HepG2 (cell line): ENCODE results near the gene POGK. TPM values are rescaled to one million over a fixed set of nuclear protein-coding genes. Genes with fewer than 3 reads are reported as not detected.
A peak's percentile ranks its signal among the peaks of the same experiment; 100 is the strongest.

ENCODE experiments used
- ATF7-NPFF ChIP-seq: sonication (generic); formaldehyde crosslinking; IDR thresholded peaks from 2 replicates; pipeline ENCODE4 v1.8.1; 2023; ENCODE audit warnings: mild to moderate bottlenecking, low read depth, missing genetic modification reagents, moderate library complexity
- BCL6 ChIP-seq: IDR thresholded peaks from 2 replicates; pipeline ENCODE4 v1.6.1; 2016; ENCODE audit warnings: missing genetic modification reagents, missing compliant biosample characterization
- MED8 ChIP-seq: sonication (generic); formaldehyde crosslinking; IDR thresholded peaks from 2 replicates; pipeline ENCODE4 v1.8.1; 2023; ENCODE audit warnings: mild to moderate bottlenecking, missing genetic modification reagents; ENCODE audit not compliant: insufficient replicate concordance
- PCBP2 ChIP-seq: fragments of 200-400 bp; formaldehyde crosslinking; optimal IDR thresholded peaks from 2 replicates; pipeline ENCODE3; 2018; ENCODE audit warnings: low read length, low read depth; ENCODE audit not compliant: poor library complexity, severe bottlenecking
- POGK ChIP-seq: sonication (generic); formaldehyde crosslinking; conservative IDR thresholded peaks from 2 replicates; pipeline ENCODE4 v1.8.0; 2022; ENCODE audit warnings: mild to moderate bottlenecking, moderate library complexity, missing genetic modification reagents
- PRDM10 ChIP-seq: sonication (generic); formaldehyde crosslinking; IDR thresholded peaks from 2 replicates; pipeline ENCODE4 v1.4.0; 2020; ENCODE audit warnings: low read depth, missing genetic modification reagents
- SALL2 ChIP-seq: sonication (generic); formaldehyde crosslinking; IDR thresholded peaks from 2 replicates; pipeline ENCODE4 v1.8.1; 2023; ENCODE audit warnings: mild to moderate bottlenecking, missing genetic modification reagents, inconsistent platforms
- THAP9 ChIP-seq: sonication (generic); formaldehyde crosslinking; IDR thresholded peaks from 2 replicates; pipeline ENCODE4; 2020; ENCODE audit warnings: missing genetic modification reagents, mild to moderate bottlenecking, borderline replicate concordance
- ZBTB7A ChIP-seq: sonication (generic); formaldehyde crosslinking; IDR thresholded peaks from 2 replicates; pipeline ENCODE4 v1.8.0; 2022; ENCODE audit warnings: mild to moderate bottlenecking, missing genetic modification reagents
- ZMYM2 ChIP-seq: sonication (generic); formaldehyde crosslinking; IDR thresholded peaks from 2 replicates; pipeline ENCODE4 v1.8.0; 2022; ENCODE audit warnings: mild to moderate bottlenecking, missing genetic modification reagents
- ZNF138 ChIP-seq: sonication (generic); formaldehyde crosslinking; IDR thresholded peaks from 2 replicates; pipeline ENCODE4 v1.5.0; 2020; ENCODE audit warnings: mild to moderate bottlenecking, low read depth, missing genetic modification reagents
- ZNF431 ChIP-seq: sonication (generic); formaldehyde crosslinking; IDR thresholded peaks from 2 replicates; pipeline ENCODE4 v1.9.0; 2022; ENCODE audit warnings: missing genetic modification reagents, low read depth, mild to moderate bottlenecking, borderline replicate concordance
- ZNF619 ChIP-seq: sonication (generic); formaldehyde crosslinking; IDR thresholded peaks from 2 replicates; pipeline ENCODE4 v1.4.0; 2020; ENCODE audit warnings: mild to moderate bottlenecking, missing genetic modification reagents
- ZNF75D ChIP-seq: sonication (generic); formaldehyde crosslinking; IDR thresholded peaks from 2 replicates; pipeline ENCODE4 v1.8.1; 2023; ENCODE audit warnings: missing genetic modification reagents, mild to moderate bottlenecking, borderline replicate concordance
- ZNF781 ChIP-seq: sonication (generic); formaldehyde crosslinking; IDR thresholded peaks from 2 replicates; pipeline ENCODE4 v1.5.1; 2020; ENCODE audit warnings: borderline replicate concordance, mild to moderate bottlenecking, missing genetic modification reagents; ENCODE audit errors: not compliant biosample characterization
- ZXDC ChIP-seq: sonication (generic); formaldehyde crosslinking; IDR thresholded peaks from 2 replicates; pipeline ENCODE4 v1.5.0; 2020; ENCODE audit warnings: mild to moderate bottlenecking, missing genetic modification reagents
- polyA plus RNA-seq, 8 experiments: library from polyadenylated mRNA; depleted of rRNA in 3 of 8; stranded (reverse) in 7 of 8; unstranded in 1 of 8; fragments of >200 nt; fragmentation: Illumina TruSeq in 4 of 8; extraction: Trizol in 4 of 8; gene quantifications; 2 replicates each; pipeline versions ENCODE4 v1.2.1 to v1.2.3, GENCODE V29; 2011 to 2016; ENCODE audit warnings: low read depth in 4 of 8, missing spikeins in 1 of 8, mixed read lengths in 1 of 8; ENCODE audit not compliant: insufficient read depth in 1 of 8
- total RNA-seq, 5 experiments: library from RNA; depleted of rRNA; stranded (reverse); fragments of >200 nt; fragmentation: Illumina TruSeq; extraction: Trizol; gene quantifications; 2 replicates each; pipeline ENCODE4 v1.2.3, GENCODE V29; 2016; ENCODE audit warnings: low read depth in 1 of 5

The POGK gene
- total and polyA plus RNA-seq, 2 of the 13 experiments (the other 11 are each of a cell fraction or from before 2014, with no cell fraction given) = 4.8 to 16.2 TPM

- TF ChIP-seq PRDM10 (no peak), ATF7-NPFF (CRISPR knock-in tag) (peak; percentile 97), THAP9 (CRISPR knock-in tag) (peak; percentile 42; the same call in 1 of the 2 replicates), PCBP2 (no peak), ZNF781 (CRISPR knock-in tag) (peak; percentile 71), MED8 (CRISPR knock-in tag) (peak; percentile 35), ZBTB7A (CRISPR knock-in tag) (peak; percentile 55; the same call in 1 of the 2 replicates), ZNF619 (no peak; the same call in 1 of the 2 replicates), SALL2 (CRISPR knock-in tag) (0 out of 2 replicates have a peak, but pooled peaks have one; percentile 90), ZXDC (CRISPR knock-in tag) (peak; percentile 87), POGK (CRISPR knock-in tag) (peak; percentile 78; the same call in 1 of the 2 replicates), ZNF138 (CRISPR knock-in tag) (peak; percentile 59; the same call in 1 of the 2 replicates), ZNF431 (CRISPR knock-in tag) (peak; percentile 84; the same call in 1 of the 2 replicates), BCL6 (0 out of 2 replicates have a peak, but pooled peaks have one; percentile 51), ZMYM2 (CRISPR knock-in tag) (no peak), ZNF75D (CRISPR knock-in tag) (no peak)
Observed at GRCh38 chr1:166838766-166839599, at the start of gene POGK (continued).
